ENCODE measurements around the gene CTNS. TPM values are rescaled to one million over a fixed set of nuclear protein-coding genes. Genes with fewer than 3 reads are reported as not detected.

CTNS gene
- total RNA-seq, 1 donor from 2014 or later: 47.9 TPM

DNA sequence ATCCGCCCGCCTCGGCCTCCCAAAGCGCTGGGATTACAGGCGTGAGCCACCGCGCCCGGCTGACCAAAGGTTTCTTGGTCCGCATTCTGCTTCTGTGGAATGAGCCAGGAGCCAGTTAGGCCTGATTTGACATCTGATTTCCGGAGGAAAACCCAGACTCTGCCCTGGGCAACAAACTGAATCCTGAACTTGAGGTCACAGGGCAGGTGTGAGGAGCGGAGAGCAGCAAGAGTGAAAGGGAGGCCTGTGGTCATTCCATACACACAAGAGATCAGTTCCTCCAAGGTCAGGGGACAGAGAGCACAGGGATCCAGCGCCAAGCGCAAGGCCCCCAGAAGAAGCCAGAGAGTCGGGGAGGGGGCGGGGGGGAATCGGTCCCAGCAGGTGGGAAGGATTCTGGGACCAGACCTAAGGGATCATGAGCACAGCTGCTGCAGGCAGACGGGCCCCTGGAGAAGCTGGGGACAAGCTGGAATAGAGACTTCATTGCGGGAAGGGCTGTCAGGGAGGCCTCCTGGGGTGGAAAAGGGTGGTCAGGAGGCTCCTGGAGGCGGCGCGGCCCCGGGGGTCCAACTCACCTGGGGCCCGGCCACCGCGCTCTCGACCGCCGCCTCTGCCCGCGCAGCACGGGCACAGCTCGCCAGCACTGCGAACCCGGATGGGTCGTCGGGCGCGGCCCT is 946 bp upstream of the CTNS start:
- peaks cover 38% of the 10 kb centered on the region for H3K4me1 Mint-ChIP-seq (ENCODE audit: low read depth)
- H3K4me3 Mint-ChIP-seq (ENCODE audit: low read depth): peak overlapping the region; percentile 98
- no peaks in the 10 kb centered on the region for H3K9me3 Mint-ChIP-seq
- no peak for DNase-seq (ENCODE audit: low spot score)
- H3K36me3 Mint-ChIP-seq (ENCODE audit: low read depth): peaks cover 47% of the 10 kb centered on the region
- intact Hi-C loops (cut with micrococcal nuclease): loop anchor here (5.0 kb wide), 2 partner anchors 98 to 588 kb away; no protein-coding TSS in a partner anchor
- H3K27ac Mint-ChIP-seq: peak overlapping the region; percentile 35
- H3K27me3 Mint-ChIP-seq (ENCODE audit: low read depth): no peaks in the 10 kb centered on the region

DNA sequence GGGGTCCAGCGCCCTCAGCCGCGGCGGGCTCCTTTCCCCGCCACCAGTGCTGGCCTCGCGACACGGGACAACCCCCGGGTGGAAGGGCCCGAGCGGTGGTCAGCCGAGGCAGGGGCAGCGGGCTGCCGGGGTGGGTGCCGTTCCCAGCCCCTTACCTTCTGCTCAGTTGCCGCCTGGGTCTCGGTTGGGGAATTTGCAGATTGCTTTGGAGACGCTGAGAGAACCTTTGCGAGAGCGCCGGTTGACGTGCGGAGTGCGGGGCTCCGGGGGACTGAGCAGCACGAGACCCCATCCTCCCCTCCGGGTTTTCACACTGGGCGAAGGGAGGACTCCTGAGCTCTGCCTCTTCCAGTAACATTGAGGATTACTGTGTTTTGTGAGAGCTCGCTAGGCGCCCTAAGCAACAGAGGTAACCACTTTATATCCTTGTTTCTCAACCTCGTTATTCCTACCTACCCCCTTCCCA is 381 bp downstream of the CTNS start:
- no peaks in the 10 kb centered on the region for H3K9me3 Mint-ChIP-seq
- H3K4me1 Mint-ChIP-seq (ENCODE audit: low read depth): peaks cover 50% of the 10 kb centered on the region
- intact Hi-C loops (cut with micrococcal nuclease): loop anchor here (5.0 kb wide), 2 partner anchors 100 to 590 kb away; no protein-coding TSS in a partner anchor
- peak overlapping the region; percentile 63 for H3K27ac Mint-ChIP-seq
- H3K36me3 Mint-ChIP-seq (ENCODE audit: low read depth): peaks cover 57% of the 10 kb centered on the region
- peak overlapping the region; percentile 98 for H3K4me3 Mint-ChIP-seq (ENCODE audit: low read depth)
- H3K27me3 Mint-ChIP-seq (ENCODE audit: low read depth): no peaks in the 10 kb centered on the region
- DNase-seq (ENCODE audit: low spot score): no peak

DNA sequence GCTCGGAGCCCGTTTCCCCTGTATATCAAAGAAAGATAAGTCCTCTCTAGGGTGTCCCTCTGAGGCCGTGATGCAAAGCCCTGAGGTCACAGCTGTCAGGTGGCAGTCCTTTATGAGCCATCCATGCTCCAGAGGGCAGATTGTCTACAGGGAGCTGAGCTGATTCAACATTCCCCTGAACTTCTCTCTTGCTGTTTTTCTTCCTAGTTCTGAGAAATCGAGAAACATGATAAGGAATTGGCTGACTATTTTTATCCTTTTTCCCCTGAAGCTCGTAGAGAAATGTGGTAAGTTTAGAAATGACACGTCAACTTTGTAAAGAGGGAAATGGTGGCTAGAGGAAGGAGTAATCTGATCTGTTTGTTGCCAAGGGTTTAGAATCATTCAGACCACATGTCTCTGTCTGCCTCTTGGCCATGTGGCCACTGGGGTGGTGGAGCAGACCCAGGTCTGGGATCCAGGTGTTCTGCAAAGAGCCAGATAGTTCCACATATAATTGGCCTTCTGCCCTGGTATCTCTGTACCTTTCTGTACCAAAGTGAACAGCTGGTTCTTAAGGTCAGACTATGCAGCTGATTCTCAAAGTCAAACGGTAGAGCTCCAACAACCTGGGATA is 3.5 kb downstream of the CTNS start:
- peak overlapping the region; percentile 71 for H3K4me3 Mint-ChIP-seq (ENCODE audit: low read depth)
- intact Hi-C loops (cut with micrococcal nuclease): loop anchor here (1.0 to 10.0 kb wide), 4 partner anchors 71 to 845 kb away; partner anchors contain the start of gene RAP1GAP2

DNA sequence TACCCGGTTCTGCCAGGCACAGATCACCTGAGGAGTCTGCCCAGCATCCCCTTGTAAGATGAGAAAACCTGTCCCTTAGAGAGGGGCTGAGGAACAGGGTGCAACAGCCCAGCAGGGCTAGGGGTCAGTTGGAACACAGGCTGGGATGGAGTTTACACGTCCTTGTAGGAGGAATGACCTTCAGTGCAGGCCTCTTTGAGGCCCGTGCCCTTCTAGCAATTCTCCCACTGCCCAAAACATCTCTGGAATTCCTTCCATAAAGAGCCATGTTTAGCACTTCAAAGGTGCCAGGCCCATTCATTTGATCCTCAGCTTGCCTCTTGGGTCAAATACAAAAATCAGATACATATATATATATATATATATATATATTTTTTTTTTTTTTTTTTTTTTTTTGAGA is 4.5 kb downstream of the CTNS start:
- H3K27ac Mint-ChIP-seq: peak overlapping the region; percentile 97
- no peaks in the 10 kb centered on the region for H3K9me3 Mint-ChIP-seq
- H3K36me3 Mint-ChIP-seq (ENCODE audit: low read depth): peaks cover 74% of the 10 kb centered on the region
- H3K4me1 Mint-ChIP-seq (ENCODE audit: low read depth): peaks cover 61% of the 10 kb centered on the region
- H3K27me3 Mint-ChIP-seq (ENCODE audit: low read depth): no peaks in the 10 kb centered on the region
- no peak overlapping the region for H3K4me3 Mint-ChIP-seq (ENCODE audit: low read depth)
- DNase-seq (ENCODE audit: low spot score): no peak
- intact Hi-C loops (cut with micrococcal nuclease): loop anchor here (10.0 kb wide), 1 partner anchor 846 kb away; the partner anchor contains the start of gene RAP1GAP2

More for the DNA sequence above, 3.5 kb downstream of the CTNS start:
- DNase-seq (ENCODE audit: low spot score): peak; percentile 32
- Mint-ChIP-seq H3K4me1 (ENCODE audit: low read depth) (peaks cover 59% of the 10 kb centered on the region), H3K27me3 (ENCODE audit: low read depth) (no peaks in the 10 kb centered on the region), H3K9me3 (no peaks in the 10 kb centered on the region), H3K36me3 (ENCODE audit: low read depth) (peaks cover 68% of the 10 kb centered on the region), H3K27ac (peak overlapping the region; percentile 97)

DNA sequence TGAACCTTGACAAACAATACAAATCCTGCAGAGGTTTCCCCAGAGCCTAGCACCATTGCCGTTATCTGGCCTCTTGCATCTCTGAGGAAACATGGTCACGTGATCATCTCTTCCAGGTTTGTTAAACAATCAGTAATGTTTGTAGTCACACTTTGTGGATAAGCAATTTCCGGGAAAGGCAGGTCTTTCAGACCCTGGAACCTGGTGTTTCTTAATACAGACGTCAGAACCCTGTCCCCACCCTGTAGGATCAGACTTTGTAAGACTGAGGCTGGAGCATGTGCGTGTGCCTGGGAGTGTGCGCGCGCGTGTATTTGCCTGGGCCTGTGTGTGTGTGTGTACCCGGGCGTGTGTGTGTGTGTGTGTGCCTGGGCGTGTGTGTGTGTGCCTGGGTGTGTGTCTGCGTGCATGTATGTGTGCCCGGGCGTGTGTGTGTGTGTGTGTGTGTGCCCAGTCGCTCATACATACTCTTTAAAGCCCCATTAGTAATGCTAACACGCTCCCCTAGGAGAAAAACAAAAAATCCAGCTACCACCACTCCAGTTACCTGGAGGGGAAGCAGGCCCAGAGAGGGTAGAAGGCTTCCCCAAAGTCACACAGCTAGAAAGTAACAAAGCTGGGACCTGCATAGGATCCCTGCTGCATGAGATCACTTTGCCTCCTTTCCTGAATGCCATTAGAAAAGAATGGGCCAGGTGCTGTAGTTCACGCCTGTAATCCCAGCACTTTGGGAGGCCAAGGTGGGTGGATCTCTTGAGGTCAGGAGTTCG is 5.3 kb downstream of the CTNS start:
- no peak for DNase-seq (ENCODE audit: low spot score)
- Mint-ChIP-seq H3K36me3 (ENCODE audit: low read depth) (peaks cover 74% of the 10 kb centered on the region), H3K27ac (peak overlapping the region; percentile 97), H3K9me3 (no peaks in the 10 kb centered on the region), H3K27me3 (ENCODE audit: low read depth) (no peaks in the 10 kb centered on the region), H3K4me1 (ENCODE audit: low read depth) (peaks cover 61% of the 10 kb centered on the region), H3K4me3 (ENCODE audit: low read depth) (no peak overlapping the region)
- intact Hi-C loops (cut with micrococcal nuclease): loop anchor here (10.0 kb wide), 1 partner anchor 847 kb away; the partner anchor contains the start of gene RAP1GAP2

DNA sequence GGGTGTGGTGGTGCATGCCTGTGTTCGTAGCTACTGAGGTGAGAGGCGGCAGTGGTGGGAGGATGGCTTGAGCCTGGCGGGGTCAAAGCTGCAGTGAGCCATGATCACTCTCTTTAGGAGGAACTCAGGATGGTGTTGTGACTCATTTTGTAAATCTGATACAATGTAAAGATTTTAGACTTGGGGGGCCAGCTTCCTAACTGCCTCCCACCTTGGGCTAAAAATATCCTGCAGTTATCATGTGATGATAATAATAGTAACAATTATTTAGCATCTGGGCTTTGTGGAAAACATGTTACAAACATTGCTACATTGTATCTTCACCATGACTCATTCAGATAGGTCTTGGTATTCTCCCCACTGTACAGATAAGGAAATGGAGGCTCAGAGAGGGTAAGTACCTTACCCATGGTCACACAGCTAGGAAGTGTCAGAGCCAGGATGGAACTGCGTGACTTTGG is 7.4 kb downstream of the CTNS start:
- peak overlapping the region; percentile 68 for H3K27ac Mint-ChIP-seq

DNA sequence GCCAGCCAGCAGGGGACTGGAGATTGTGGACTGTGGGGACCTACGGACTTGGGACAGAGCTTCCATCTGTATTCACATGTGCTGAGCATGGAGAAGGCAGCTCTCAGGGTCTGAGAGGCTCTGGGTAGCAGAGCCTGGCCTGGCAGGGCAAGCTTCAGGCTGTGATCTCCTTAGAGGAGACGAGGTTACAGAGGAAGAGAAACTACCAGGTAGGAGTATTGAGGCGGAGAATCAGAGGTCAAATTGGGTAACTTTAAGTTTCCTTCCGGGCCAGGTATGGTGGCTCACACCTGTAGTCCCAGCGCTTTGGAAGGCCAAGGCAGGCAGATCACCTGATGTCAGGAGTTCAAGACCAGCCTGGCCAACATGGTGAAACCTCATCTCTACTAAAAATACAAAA is 8.8 kb downstream of the CTNS start:
- DNase-seq (ENCODE audit: low spot score): no peak
- intact Hi-C loops (cut with micrococcal nuclease): loop anchor here (10.0 kb wide), 1 partner anchor 851 kb away; the partner anchor contains the start of gene RAP1GAP2
- Mint-ChIP-seq H3K4me1 (ENCODE audit: low read depth) (peaks cover 38% of the 10 kb centered on the region), H3K4me3 (ENCODE audit: low read depth) (no peak overlapping the region), H3K36me3 (ENCODE audit: low read depth) (peaks cover 76% of the 10 kb centered on the region), H3K9me3 (no peaks in the 10 kb centered on the region), H3K27ac (peak overlapping the region; percentile 34), H3K27me3 (ENCODE audit: low read depth) (no peaks in the 10 kb centered on the region)

More for the DNA sequence above, 7.4 kb downstream of the CTNS start:
- Mint-ChIP-seq H3K9me3 (no peaks in the 10 kb centered on the region), H3K36me3 (ENCODE audit: low read depth) (peaks cover 78% of the 10 kb centered on the region), H3K4me3 (ENCODE audit: low read depth) (no peak overlapping the region), H3K27me3 (ENCODE audit: low read depth) (no peaks in the 10 kb centered on the region), H3K4me1 (ENCODE audit: low read depth) (peaks cover 50% of the 10 kb centered on the region)
- intact Hi-C loops (cut with micrococcal nuclease): loop anchor here (10.0 kb wide), 1 partner anchor 849 kb away; the partner anchor contains the start of gene RAP1GAP2
- no peak for DNase-seq (ENCODE audit: low spot score)

DNA sequence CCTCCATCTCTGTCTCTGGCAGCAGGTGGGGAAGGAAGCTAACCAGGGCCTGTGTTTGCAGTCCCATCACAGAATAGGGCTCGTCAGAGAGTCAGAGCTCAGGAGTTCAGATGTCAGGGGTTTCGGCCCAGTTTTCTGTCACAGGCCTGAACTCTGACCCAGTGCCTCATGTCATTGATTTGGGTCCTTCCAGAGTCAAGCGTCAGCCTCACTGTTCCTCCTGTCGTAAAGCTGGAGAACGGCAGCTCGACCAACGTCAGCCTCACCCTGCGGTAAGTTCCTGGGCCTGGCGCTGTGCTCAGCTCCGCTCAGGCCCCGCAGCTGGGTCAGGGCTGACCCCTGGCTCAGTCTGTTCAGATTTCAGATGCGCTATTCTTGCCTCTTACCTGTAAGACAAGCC is 10.7 kb downstream of the CTNS start:
- Mint-ChIP-seq H3K27ac (no peak overlapping the region), H3K27me3 (ENCODE audit: low read depth) (no peaks in the 10 kb centered on the region), H3K4me3 (ENCODE audit: low read depth) (no peak overlapping the region), H3K9me3 (no peaks in the 10 kb centered on the region), H3K36me3 (ENCODE audit: low read depth) (peaks cover 66% of the 10 kb centered on the region), H3K4me1 (ENCODE audit: low read depth) (peaks cover 21% of the 10 kb centered on the region)
- DNase-seq (ENCODE audit: low spot score): no peak
- intact Hi-C loops (cut with micrococcal nuclease): loop anchor here (1.0 to 10.0 kb wide), 2 partner anchors 45 to 852 kb away; partner anchors contain the start of gene RAP1GAP2

DNA sequence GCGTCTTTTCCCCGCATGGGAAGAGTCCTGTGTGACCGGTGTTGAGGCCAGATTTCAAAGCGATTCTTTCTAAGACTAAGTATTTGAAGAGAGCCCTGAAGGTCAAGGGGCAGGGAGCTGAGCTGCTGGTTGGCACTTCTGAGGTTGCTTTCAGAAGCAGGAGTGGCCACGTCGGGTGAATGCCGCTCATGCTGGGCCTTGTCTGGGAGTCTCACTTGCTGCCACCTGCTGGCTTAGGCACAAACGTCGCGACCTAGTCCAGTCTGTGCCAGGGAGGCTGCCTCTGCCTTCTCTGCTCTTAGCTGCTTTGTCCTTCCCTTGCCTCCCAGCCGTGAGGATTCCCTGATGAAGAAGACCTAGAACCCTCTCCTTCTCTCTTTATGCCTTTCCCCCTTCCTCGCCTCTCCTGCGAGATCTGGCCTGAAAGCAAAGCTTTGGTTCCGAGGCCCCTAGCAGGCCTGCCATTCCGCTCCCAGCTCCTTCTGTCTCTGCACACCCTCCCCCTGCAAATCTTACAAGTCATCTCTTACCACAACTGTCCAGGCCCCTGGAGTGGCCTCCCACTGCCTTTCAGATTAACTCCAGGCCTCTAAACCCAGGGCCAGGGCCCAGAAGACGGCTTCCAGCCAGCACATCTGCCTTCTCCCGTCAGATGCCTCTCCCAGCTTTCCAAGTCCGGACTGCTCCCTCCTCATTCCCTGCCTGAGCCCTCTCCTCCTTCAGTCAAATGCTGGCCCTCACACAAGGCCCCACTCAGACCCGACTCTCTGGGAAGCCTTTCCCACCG is 11.4 kb downstream of the CTNS start:
- Mint-ChIP-seq H3K4me3 (ENCODE audit: low read depth) (no peak overlapping the region), H3K36me3 (ENCODE audit: low read depth) (peaks cover 66% of the 10 kb centered on the region), H3K4me1 (ENCODE audit: low read depth) (peaks cover 17% of the 10 kb centered on the region), H3K27ac (peak overlapping the region; percentile 35), H3K27me3 (ENCODE audit: low read depth) (no peaks in the 10 kb centered on the region), H3K9me3 (no peaks in the 10 kb centered on the region)
- DNase-seq (ENCODE audit: low spot score): peak; percentile 36
- intact Hi-C loops (cut with micrococcal nuclease): loop anchor here (1.0 to 10.0 kb wide), 2 partner anchors 46 to 853 kb away; partner anchors contain the start of gene RAP1GAP2

DNA sequence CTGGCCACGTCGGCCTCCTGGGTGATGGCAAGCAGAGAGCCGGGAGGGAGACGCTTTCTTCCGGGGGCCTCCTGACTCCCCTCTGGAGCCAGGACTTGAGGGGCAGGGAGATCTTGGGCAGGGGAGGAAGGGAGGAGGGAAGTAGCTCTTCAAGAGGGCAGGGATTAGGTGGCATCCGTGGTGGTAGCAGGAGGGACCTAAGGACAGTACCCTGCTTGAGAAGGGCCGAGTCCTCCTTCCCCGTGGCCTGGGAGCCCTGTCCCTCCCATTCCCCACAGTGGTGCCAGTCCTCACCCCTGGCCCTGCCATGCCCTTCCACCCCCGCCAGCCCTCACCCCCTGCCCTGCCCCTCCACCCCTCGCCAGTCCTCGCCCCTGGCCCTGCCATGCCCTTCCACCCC is 19.2 kb downstream of the CTNS start:
- no peak for DNase-seq (ENCODE audit: low spot score)
- H3K4me3 Mint-ChIP-seq (ENCODE audit: low read depth): no peak overlapping the region
- H3K27me3 Mint-ChIP-seq (ENCODE audit: low read depth): no peaks in the 10 kb centered on the region
- H3K4me1 Mint-ChIP-seq (ENCODE audit: low read depth): no peaks in the 10 kb centered on the region
- intact Hi-C loops (cut with micrococcal nuclease): no loop called here
- H3K27ac Mint-ChIP-seq: no peak overlapping the region
- H3K36me3 Mint-ChIP-seq (ENCODE audit: low read depth): peaks cover 23% of the 10 kb centered on the region
- no peaks in the 10 kb centered on the region for H3K9me3 Mint-ChIP-seq

DNA sequence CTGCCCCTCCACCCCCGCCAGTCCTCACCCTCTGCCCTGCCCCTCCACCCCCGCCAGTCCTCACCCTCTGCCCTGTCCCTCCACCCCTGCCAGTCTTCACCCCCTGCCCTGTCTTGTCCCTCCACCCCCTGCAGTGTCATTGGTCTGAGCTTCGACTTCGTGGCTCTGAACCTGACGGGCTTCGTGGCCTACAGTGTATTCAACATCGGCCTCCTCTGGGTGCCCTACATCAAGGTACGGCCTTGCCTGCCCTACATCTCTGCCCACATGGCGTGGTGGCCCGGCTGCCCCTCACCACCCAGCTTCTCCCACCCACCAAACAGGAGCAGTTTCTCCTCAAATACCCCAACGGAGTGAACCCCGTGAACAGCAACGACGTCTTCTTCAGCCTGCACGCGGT is 19.8 kb downstream of the CTNS start:
- Mint-ChIP-seq H3K9me3 (no peaks in the 10 kb centered on the region), H3K36me3 (ENCODE audit: low read depth) (peaks cover 23% of the 10 kb centered on the region), H3K4me1 (ENCODE audit: low read depth) (no peaks in the 10 kb centered on the region), H3K27ac (no peak overlapping the region), H3K4me3 (ENCODE audit: low read depth) (no peak overlapping the region), H3K27me3 (ENCODE audit: low read depth) (no peaks in the 10 kb centered on the region)
- no peak for DNase-seq (ENCODE audit: low spot score)
- intact Hi-C loops (cut with micrococcal nuclease): no loop called here

Data from activated T-helper 2 cell treated with anti-CD3 and anti-CD28 coated beads, Interferon-gamma antibody, Interleukin-2, Interleukin-4, amounts not matched to agents 10 μg/mL and 5 μg/mL and 100 μg/mL, durations not matched to agents 14 hours and 24 hours and 36 hours (primary cell).